ENCODE data around the gene YBX2. TPM values are rescaled to one million over a fixed set of nuclear protein-coding genes. Genes with fewer than 3 reads are reported as not detected.

Gene YBX2
- total RNA-seq, 1 experiment from 2014 or later = 0.60 TPM

DNA sequence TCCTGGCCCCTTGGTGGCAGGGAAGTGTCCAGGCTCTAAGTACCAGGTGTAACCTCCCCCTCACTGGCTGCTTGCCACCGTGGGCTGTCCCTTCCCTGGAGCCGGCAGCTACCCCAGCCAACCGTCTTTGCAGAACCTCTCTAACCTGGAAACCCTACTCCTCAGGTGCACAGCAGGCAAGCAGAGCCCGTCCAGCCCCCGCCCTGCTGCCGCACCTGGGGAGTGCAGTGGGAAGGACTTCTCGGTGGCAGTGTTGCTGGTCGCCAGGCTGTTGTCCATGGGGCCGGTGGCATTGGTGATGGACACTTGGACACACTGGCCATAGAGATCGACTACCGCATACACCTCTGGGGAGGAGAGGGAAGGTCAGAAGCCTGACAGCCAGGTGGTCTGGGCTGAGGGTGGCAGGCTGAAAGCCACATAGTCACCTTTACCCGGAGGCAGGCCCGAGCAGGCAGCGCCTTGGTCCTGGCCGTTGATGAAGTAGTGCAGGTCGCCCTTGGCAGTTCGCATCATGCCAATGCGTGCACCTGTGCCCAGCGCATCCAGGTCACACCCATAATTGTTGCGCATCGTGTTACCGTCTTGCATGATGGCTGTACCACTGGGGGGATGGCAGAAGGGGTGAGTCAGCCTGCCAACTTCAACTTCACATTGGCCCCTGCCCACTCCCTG lies 28.2 kb upstream of the YBX2 start:
- no peak for DNase-seq (ENCODE audit: low read depth)

DNA sequence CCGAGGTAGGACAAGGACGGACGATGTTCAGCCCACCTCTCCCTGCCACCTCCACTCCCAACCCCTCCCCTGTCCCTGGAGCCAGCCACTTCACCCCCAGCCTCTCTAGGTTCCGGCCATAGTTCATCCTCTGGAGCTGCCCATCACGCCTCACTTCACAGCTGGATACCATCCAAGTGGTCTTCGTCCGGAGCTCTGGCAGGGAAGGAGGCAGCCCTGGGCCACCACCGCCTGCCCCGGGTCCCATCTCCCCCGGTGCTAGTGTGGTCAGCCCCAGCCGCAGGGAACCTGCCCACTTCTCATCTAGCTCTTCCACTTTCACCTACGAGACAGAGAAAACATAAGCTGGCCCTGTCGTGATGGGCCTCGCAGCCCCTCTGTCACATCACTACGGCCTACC lies 27.0 kb upstream of the YBX2 start:
- DNase-seq (ENCODE audit: low read depth) = no peak

GRCh38 chr17:7318121-7318860 lies 23.9 kb upstream of the YBX2 start:
- no peak for DNase-seq (ENCODE audit: low read depth)

GRCh38 chr17:7317161-7317803 lies 22.8 kb upstream of the YBX2 start:
- DNase-seq (ENCODE audit: low read depth) = no peak

DNA sequence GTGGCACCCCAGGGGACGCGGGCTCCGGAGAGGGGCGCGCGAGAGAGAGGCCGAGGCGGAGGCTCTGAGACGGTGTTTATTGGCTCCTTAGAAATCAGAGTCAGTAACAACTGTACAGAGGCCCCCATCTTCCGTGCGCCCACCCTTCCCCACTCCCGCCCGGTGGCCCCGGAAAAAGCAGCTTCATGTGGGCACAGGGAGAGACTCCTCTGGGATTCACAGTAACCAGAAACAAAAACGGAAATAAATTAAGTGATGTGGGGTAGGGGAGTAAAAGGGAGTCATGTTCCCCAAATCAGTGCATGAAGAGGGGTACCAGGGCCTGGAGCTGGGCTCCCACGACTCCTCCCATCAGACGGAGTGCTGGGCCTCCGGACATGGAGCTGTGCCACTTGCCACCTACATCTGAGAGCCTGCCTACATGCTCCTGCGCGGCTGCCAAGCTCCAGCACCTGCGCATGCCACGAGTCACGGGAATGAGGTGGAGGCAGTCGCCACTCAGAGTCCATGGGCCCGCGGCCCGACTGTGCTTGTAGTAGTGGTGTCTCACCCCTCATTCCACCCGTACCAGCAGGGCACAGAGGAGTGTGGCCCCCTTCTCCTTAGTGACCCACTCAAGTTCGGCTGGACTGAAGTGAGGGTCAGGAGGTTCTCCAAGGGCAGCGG lies 21.3 kb upstream of the YBX2 start:
- no peak for DNase-seq (ENCODE audit: low read depth)

- DNase-seq (ENCODE audit: low read depth) = peak; percentile 76
Observed at GRCh38 chr17:7314719-7315569, 20.5 kb upstream of the YBX2 start, which contains the start of gene GPS2. GPS2 (minus strand) TSS chr17:7315360; CDS start chr17:7315052, 308 bp downstream.

DNA sequence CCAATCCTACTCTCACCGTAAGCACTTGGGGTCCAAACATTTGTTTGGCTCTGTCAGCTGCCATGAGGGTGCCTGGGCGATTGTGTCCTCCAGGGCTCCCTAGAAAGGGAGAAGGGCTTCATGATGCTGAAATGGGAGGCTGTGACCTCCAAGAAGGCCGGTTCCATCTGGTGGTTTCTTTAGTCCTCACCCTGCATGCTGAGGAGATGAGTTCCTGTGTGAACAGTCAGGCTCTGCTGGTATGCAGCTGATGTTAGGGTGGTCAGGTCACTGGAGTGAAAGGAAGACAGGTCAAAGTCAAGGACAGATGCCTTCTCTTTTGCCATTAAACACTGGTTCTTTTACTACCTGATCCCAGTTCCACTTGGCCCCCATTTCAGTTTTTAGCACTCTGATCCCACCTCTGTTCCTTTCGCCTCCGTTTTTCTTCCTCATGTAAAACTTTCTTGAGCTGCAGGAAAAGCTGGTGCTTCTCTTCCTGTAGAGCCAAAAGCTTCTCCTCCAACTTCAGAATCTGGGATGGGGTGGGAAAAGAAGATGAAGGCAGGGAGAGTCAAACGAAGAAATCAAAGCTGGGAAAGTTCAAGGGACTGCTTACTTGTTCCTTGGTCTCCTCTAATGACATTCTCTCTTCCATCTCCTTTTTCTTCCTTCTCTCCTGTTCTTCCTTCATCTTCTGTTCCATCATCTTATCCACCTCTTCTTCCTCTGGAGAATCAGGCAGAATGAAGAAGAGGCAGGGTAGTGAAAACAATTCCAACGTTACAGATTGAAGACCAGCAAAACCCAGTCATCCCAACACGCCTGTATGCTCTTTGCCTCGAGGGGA lies 19.7 kb upstream of the YBX2 start:
- DNase-seq (ENCODE audit: low read depth) = no peak

- DNase-seq (ENCODE audit: low read depth) = no peak
Observed at GRCh38 chr17:7313088-7313889, 18.9 kb upstream of the YBX2 start.

DNA sequence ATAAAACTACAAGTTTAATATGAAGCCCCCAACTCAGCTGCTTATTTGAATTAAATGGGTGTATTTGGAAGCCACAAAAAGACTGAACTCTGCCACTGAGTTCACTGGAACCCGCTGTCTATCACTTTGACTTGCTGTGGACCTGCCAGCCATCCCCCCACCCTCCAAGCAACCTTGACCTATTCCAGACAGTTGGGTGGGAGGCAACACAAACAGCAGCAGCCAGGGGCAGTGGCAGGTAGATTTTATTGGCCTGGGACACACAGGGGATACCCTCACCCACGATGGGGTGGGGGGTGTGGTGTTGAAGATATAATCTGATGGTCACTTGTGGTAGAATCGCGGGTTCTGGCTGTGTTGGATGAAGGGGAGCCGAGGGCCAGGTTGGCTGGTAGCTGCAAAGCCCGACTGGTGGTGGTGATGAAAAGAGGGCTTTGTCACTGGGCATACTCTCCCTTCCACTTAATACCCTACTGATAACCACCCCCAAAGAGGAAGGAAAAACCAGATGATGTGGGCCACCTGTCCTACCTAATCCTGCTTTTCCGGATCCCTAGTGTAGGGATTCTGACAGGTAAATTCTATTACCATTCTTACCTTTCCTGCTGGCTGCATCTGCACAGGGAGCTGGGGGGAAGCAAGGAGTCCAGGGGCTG lies 18.1 kb upstream of the YBX2 start:
- DNase-seq (ENCODE audit: low read depth) = no peak

DNA sequence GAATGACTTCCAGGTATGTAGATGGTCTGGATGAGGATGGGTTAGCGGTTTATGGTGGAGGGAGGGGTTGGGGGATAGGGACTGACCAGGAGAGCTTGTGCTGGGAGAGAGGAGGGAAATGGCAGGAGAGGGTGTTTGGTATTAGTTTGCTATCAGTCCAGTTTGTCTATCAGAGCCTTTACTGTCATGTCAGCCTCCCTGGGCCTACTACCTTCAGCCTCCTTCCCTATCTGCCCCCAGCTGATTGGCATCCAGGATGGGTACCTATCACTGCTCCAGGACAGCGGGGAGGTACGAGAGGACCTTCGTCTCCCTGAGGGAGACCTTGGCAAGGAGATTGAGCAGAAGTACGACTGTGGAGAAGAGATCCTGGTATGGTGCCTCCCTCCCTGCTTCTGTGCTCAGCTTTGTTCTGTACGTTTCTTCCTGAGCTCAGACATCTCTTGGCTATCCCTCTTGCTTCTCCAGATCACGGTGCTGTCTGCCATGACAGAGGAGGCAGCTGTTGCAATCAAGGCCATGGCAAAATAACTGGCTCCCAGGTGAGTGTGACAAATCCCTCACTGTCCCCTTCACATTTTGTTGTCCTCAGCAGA lies 16.8 kb upstream of the YBX2 start:
- no peak for DNase-seq (ENCODE audit: low read depth)

GRCh38 chr17:7309628-7310027 lies 15.2 kb upstream of the YBX2 start:
- no peak for DNase-seq (ENCODE audit: low read depth)

DNA sequence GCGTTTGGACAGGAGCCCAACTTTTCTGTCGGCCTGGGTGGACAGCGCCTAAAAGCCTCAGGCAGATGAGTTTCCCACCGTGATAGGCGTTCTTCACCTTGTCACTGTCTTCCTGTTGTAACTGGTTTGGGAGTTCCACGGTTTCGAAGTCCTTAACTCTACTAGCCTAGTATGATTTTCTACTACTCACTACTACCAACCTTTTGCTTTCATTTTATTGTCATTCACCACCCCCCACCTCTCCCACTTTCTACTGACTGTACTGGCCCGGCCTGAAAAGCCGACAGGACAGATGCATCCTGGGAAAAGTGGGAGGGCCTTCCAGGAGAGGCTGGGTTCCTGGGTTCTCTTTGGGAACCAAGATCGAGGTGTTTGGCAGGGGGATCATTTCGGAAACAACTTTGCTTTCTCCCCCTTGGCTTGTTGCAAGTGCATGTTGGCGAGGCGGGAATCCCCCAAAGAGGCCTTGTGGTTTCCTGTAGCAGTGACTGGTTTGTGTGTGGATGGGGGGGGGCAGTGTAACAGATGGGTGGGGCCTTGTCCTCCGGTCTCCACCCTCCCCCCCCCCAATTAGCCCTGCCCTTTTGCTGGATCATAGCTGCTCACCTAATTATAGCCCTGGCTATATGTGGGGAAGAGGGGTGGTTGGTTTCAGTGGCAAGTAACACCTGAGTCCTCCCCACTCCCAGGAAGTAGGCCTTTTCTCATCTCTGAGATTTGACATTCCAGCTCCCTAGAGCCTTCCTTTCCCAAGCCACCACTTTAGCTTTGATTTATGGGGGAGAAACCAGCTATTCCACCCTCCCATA lies 14.4 kb upstream of the YBX2 start:
- peak; percentile 81 for DNase-seq (ENCODE audit: low read depth)

GRCh38 chr17:7307686-7308624 lies 13.5 kb upstream of the YBX2 start:
- DNase-seq (ENCODE audit: low read depth) = no peak

DNA sequence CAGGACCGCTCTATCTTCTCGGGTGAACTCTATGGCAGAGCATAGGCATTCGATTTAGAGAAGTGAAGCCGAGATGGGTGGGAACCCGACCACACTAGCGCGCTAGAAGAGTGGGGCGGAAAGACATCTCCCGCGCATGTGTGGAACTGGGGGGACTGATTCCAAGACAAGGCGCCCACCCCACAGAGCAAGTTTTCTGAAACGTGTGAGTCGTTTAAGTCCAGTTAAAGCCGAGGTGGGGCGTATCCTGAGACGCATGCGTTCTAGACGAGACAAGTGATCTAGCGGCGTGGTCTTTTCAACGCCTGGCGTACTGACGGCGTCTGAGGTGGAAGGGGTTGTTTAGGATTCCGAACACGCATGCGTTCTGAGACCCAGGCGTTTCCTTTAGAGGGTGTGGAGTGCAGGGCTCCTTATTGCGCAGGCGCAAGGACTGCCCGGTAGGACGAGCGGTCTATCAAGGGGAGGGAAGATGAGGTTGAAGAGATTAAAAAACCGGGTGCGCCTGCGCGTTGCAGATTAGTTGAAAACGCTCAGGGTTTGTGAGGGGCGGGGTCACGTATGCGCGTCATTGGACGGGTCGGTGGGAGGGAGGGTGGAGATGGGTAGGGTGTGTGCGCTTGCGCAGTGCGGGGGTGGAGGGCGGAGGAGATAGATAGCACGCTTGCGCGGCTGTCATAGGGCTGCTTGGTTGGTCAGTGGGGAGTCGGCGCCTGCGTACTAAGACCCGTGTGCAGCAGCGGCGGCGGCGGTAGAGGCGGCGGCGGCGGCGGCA lies 12.7 kb upstream of the YBX2 start, which contains the start of gene EIF5A:
Gene EIF5A (plus strand): TSS at position 718 of the 775 bp plus-strand sequence. CDS start 2,008 bp downstream, outside the sequence.
- peak; percentile 99 for DNase-seq (ENCODE audit: low read depth)

DNA sequence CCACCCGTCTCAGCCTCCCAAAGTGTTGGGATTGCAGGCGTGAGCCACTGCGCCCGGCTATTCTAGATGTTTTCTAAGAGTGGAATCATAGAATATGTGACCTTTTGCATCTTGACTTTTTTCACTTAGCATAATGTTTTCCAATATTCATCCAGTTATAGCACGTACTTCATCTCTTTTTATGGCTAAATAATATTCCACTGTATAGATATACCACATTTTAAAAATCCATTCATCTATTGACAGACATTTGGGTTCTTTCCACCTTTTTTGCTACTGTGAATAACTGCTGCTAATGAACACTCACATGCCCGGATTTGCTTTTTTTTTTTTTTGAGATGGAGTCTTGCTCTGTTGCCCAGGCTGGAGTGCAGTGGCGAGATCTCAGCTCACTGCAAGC lies 9.7 kb upstream of the YBX2 start:
- no peak for DNase-seq (ENCODE audit: low read depth)

Data from RPMI7951 (cell line).